Heart right ventricle (tissue), 16 donors: ENCODE measurements around the gene HSPA1L. TPM values are rescaled to one million over a fixed set of nuclear protein-coding genes. Genes with fewer than 3 reads are reported as not detected.

Source experiments
- ATAC-seq, 8 donors: fragments of 200-7000 bp; cut with Tn5 transposase; one replicate each; pipeline ENCODE4 v1.9.1; 2020; ENCODE audit warnings: mild to moderate bottlenecking in 8 of 8, moderate library complexity in 8 of 8, moderate number of reproducible peaks in 1 of 8
- DNase-seq, 2 donors: peaks; one replicate each; pipeline ENCODE4 v3.0.0-alpha.2; 2020
- H3K27ac ChIP-seq, 10 donors: fragments of 200-600 bp; sonication (generic) in 2 of 10; one replicate each; pipeline versions ENCODE4 v1.5.0 to v1.8.0; 2020 to 2022; ENCODE audit warnings: mild to moderate bottlenecking in 3 of 10
- H3K27me3 ChIP-seq, 7 donors: fragments of 200-600 bp; one replicate each; pipeline ENCODE4 v1.8.0; 2021 to 2022; ENCODE audit warnings: mild to moderate bottlenecking in 2 of 7
- H3K36me3 ChIP-seq, 9 donors: fragments of 200-600 bp; sonication (generic) in 1 of 9; one replicate each; pipeline versions ENCODE4 v1.5.0 to v1.8.0; 2020 to 2022; ENCODE audit warnings: mild to moderate bottlenecking in 2 of 9
- H3K4me1 ChIP-seq, 9 donors: fragments of 200-600 bp; sonication (generic) in 1 of 9; one replicate each; pipeline versions ENCODE4 v1.5.0 to v1.8.0; 2020 to 2022; ENCODE audit warnings: mild to moderate bottlenecking in 4 of 9
- H3K4me3 ChIP-seq, 10 donors: fragments of 200-600 bp; sonication (generic) in 2 of 10; one replicate each; pipeline versions ENCODE4 v1.5.0 to v1.8.0; 2020 to 2022; ENCODE audit warnings: mild to moderate bottlenecking in 7 of 10, moderate library complexity in 2 of 10
- H3K9me3 ChIP-seq, 11 donors: fragments of 200-600 bp in 10 of 11; sonication (generic) in 2 of 11; one replicate each; pipeline versions ENCODE4 v1.5.0 to v1.8.0; 2013 to 2022; ENCODE audit warnings: mild to moderate bottlenecking in 2 of 11, control low read depth in 1 of 11, moderate library complexity in 1 of 11
- WGBS, 2 donors: extraction: QIAGEN DNeasy Blood & Tissue Kit; methylation state at CpG; one replicate each; pipeline ENCODE4 v1.1.7; 2013; ENCODE audit warnings: inconsistent platforms in 1 of 2; 5-methylcytosine and 5-hydroxymethylcytosine counted together
- intact Hi-C, 10 donors: fragments of 100-400 bp; cut with DNase I; formaldehyde crosslinking; loops; one replicate each; pipeline versions ENCODE4 v1.11.1 to v1.14.2; 2022
- polyA plus RNA-seq, 2 donors: library from polyadenylated mRNA; stranded (reverse); fragments of 200-250 nt; gene quantifications; one replicate each; pipeline ENCODE4 v1.2.3, GENCODE V29; 2013
- total RNA-seq, 10 donors: library from RNA; stranded (reverse); fragmentation: NEBNext Ultra II Directional in 3 of 10; extraction: Animal tissue kit (Norgen Biotek cat#: 25700) in 3 of 10; gene quantifications; one replicate each; pipeline versions ENCODE4 v1.2.1 to v1.2.4, GENCODE V29; 2021 to 2023
- TF ChIP-seq, protein P1 (sequence below), 9 donors: fragments of 200-600 bp; sonication (generic) in 2 of 9; IDR thresholded peaks; one replicate each; pipeline versions ENCODE4 v1.5.0 to v1.8.0; 2021 to 2022; ENCODE audit warnings: antibody characterized with exemption in 9 of 9, mild to moderate bottlenecking in 5 of 9, moderate library complexity in 1 of 9
- donor health status: Arrhythmogenic right ventricular cardiomyopathy.
- donor health status: ischemic (EF 13 %, LVEDD 7.1; RV severe dilation, severe dysfunction).
- donor health status: healthy with polysubstance abuse.
- donor health status: DM: no; HTN: yes; CAD: no.
- donor health status: DM: no; HTN: no; CAD: no.
- donor health status: ischemic (EF 25% LVEDD 6.9; RV normal size, moderate dysfunction).
- donor health status: ischemic (EF 25% LVEDD 5.7; RV mildly dilated, moderate dysfunction).
- donor health status: healthy.
- donor health status: DM: yes; HTN: yes; CAD: no.
- donor health status: Ischemic cardiomyopathy.
- donor health status: ischemic (EF 35%, LVEDD 5.7; RV mildly dilated, moderate dysfunction).
- donor health status: nonischemic (EF 11% LVEDD 7.7; RV severe dilation, severe dysfunction).
- donor health status: DM: yes; HTN: yes; CAD: no.
- donor health status: PGD.
- donor health status: ischemic (EF 29% LVEDD 5.4; RV normal size, mild dysfunction).
- donor health status: nonischemic (EF 23%, LVEDD 6.1; RV moderate dilation, normal function).

HSPA1L gene
- total and polyA plus RNA-seq, 12 donors = 0.80 to 2.9 (median 1.8) TPM

DNA sequence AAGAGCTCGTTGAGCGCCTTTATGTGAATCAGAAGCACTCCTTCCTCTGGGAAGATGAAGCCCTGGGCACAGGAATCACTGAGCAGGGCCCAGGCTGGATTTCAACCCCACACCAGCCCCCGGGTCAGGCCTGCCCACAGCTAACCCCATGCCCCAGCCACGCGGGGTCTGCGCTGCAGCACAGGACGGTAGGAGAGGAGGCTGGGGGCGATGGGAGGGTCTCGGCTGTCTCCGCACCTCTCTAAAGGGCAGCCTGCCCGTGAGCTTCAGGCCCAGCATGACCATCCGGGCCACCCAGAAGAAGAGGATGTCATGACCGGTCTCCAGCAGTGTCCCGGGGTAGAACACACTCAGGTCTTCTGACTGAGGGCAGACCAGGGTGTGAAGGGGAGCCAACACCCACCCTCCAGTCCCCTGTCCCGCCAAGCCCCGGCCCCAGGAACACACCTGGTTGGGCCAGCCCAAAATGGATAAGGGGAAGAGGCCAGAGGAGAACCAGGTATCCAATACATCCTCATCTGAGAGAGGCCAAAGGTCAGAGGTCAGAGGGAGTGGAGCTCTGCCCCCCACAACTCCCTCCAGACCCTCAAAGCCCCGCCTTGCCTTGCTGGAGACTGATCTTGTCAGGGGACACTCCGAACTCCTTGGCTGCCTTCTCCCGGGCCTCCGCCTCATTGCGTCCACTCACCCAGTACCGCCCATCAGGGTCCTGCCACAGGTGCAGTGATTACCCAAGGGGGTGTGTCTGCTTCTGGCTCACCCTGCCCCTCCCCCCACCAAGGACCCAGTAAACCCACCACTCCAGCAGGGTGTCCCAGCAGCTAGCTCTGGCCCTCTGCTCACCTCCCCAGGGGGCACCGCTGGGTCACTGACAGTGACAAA lies 33.6 kb downstream of the HSPA1L start:
- ATAC-seq (no peak), DNase-seq (no peak)
- H3K9me3 ChIP-seq = no peaks in the 10 kb centered on the region
- no peak overlapping the region for H3K4me3 ChIP-seq
- no peak overlapping the region for H3K27ac ChIP-seq
- no peaks in the 10 kb centered on the region for H3K27me3 ChIP-seq
- TF ChIP-seq, protein P1, sequence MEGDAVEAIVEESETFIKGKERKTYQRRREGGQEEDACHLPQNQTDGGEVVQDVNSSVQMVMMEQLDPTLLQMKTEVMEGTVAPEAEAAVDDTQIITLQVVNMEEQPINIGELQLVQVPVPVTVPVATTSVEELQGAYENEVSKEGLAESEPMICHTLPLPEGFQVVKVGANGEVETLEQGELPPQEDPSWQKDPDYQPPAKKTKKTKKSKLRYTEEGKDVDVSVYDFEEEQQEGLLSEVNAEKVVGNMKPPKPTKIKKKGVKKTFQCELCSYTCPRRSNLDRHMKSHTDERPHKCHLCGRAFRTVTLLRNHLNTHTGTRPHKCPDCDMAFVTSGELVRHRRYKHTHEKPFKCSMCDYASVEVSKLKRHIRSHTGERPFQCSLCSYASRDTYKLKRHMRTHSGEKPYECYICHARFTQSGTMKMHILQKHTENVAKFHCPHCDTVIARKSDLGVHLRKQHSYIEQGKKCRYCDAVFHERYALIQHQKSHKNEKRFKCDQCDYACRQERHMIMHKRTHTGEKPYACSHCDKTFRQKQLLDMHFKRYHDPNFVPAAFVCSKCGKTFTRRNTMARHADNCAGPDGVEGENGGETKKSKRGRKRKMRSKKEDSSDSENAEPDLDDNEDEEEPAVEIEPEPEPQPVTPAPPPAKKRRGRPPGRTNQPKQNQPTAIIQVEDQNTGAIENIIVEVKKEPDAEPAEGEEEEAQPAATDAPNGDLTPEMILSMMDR (IDR thresholded peaks at IDR 0.05) = no peak
- 95% methylated on average over 23 of the region's 23 CpGs for WGBS, 2 donors
- intact Hi-C loops = loop anchor here in 1 of 10 donors (5.0 kb wide), 1 partner anchor 39 kb away; the partner anchor contains the start of gene MSH5
- H3K4me1 ChIP-seq = peaks cover 7 to 15% (median 12%) of the 10 kb centered on the region in 9 donors
- peaks cover 0 to 88% (median 49%) of the 10 kb centered on the region in 9 donors for H3K36me3 ChIP-seq

DNA sequence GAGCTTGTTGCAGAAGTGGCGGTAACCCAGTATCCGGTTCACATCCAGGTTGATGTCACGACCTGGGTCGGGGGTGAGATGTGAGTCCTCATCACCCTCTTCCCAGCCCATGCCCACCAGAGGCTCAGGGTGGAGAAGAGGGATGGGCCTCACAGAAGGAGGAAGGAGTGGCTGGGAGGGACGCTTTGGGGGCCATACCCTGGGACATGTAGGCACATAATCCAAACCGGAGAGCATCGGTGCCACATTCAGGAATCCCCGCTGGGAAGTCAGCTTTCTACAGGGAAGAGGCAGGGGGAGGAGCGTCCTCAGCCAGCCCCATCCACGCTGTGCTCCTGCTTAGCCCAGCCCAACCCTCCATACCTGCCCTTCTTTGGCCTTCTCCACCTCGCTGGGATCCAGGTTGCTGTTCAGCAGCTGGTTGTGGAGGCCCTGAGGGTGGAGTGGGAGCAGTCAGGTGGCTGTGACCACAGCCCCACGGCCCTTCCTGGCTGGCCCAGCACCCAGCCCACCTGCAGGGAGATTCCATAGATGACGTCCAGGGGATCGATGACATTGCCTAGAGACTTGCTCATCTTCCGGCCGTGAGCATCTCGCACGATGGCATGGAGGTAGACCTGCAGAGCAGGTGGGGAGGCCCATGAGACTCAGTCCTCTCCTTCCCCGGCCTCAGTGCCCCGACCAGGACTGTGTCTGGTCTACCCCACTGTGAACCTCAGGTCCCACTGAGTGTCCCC lies 34.4 kb downstream of the HSPA1L start:
- no peak for ATAC-seq
- Histone ChIP-seq H3K36me3 (peaks cover 0 to 80% (median 49%) of the 10 kb centered on the region in 9 donors), H3K27ac (no peak overlapping the region), H3K4me1 (peaks cover 7 to 20% (median 13%) of the 10 kb centered on the region in 9 donors), H3K4me3 (no peak overlapping the region), H3K9me3 (no peaks in the 10 kb centered on the region), H3K27me3 (no peaks in the 10 kb centered on the region)
- TF ChIP-seq, protein P1 (IDR thresholded peaks at IDR 0.05) = no peak
- no peak for DNase-seq
- 90 to 94% methylated on average over 20 of the region's 20 CpGs for WGBS, 2 donors
- intact Hi-C loops = loop anchor here in 1 of 10 donors (5.0 kb wide), 1 partner anchor 38 kb away; the partner anchor contains the start of gene MSH5

DNA sequence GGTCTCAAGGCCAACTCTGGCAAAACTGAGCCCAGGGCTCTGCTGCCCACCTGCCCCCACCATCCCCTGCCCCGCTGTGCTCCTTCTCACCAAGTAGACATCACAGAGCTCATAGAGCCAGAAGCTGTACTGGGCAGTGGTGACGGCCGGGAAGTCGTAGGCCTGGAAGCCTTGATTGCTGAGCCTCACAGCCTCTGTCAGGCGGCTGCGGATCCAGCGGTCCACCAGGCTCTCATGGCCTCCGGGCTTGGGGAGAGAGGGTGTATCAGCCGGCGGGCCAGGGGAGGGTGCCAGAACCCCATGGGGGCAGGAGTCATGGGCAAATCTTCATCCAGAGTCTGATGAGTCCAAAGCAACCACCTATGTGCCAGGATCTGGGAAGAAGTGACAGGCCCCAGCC lies 35.2 kb downstream of the HSPA1L start:
- Histone ChIP-seq H3K27ac (no peak overlapping the region), H3K4me3 (no peak overlapping the region), H3K36me3 (peaks cover 0 to 72% (median 42%) of the 10 kb centered on the region in 9 donors), H3K4me1 (peaks cover 7 to 21% (median 13%) of the 10 kb centered on the region in 9 donors), H3K9me3 (no peaks in the 10 kb centered on the region), H3K27me3 (no peaks in the 10 kb centered on the region)
- no peak for ATAC-seq
- 95 to 97% methylated on average over 10 of the region's 10 CpGs for WGBS, 2 donors
- intact Hi-C loops = loop anchor here in 5 of 10 donors (5.0 to 10.0 kb wide), 4 partner anchors 38 to 57 kb away; partner anchors contain the start of gene MSH5 (in 1 of the 5)
- TF ChIP-seq, protein P1 (IDR thresholded peaks at IDR 0.05) = no peak
- no peak for DNase-seq
